HG03460 (cell line): ENCODE results near the gene GOLGA6C.
"Not testable (repeated sequence)": the region's sequence is repeated elsewhere in the genome, so short reads cannot be mapped to it uniquely, and the experiment has no call there.

Experiments
- ATAC-seq: cut with Tn5 transposase; IDR thresholded peaks from one replicate; pipeline ENCODE4 v1.9.1; 2021; ENCODE audit not compliant: unreplicated experiment

The GOLGA6C gene

DNA sequence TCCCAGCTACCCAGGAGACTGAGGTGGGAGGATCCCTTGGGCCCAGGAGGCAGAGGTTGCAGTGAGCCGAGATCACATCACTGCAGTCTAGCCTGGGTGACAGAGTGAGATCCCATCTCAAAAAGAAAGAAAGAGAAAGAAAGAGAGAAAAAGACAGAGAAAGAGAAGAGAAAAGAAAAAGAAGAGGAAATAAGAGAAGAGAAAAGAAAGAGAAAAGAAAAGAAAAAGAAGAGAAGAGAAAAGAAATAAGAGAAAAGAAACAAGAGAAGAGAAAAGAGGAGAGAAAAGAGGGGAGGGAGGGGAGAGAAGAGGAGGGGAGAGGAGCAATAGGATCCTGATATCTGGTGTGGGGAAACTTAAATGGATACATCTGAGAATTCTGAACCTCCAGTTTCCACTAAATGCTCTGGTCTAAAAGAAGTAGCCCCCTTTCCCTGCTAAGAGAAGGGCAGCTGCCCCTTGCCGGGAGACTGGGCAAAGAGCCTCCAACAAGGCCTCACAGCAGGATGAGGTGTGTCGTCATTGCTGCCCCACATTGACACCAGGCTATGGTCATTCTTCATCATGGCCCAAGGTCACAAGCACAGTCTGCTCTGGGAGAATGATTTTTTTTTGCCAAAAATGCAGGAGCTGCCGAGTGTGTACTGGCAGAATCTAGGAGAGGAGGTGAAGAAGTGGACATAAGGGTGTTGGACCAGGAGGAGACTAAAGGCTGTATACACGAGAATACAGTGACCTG, 56.6 kb downstream of the GOLGA6C start:
- no peak for ATAC-seq

GRCh38 chr15:75319231-75319897, 61.2 kb downstream of the GOLGA6C start:
- not testable (repeated sequence) for ATAC-seq
